T-helper 22 cell (primary cell): ENCODE measurements around the gene DBNL.

ENCODE experiments used
- DNase-seq: peaks from one replicate; pipeline ENCODE4 v3.0.0-alpha.2; 2020; ENCODE audit warnings: low read depth

Gene DBNL

DNA sequence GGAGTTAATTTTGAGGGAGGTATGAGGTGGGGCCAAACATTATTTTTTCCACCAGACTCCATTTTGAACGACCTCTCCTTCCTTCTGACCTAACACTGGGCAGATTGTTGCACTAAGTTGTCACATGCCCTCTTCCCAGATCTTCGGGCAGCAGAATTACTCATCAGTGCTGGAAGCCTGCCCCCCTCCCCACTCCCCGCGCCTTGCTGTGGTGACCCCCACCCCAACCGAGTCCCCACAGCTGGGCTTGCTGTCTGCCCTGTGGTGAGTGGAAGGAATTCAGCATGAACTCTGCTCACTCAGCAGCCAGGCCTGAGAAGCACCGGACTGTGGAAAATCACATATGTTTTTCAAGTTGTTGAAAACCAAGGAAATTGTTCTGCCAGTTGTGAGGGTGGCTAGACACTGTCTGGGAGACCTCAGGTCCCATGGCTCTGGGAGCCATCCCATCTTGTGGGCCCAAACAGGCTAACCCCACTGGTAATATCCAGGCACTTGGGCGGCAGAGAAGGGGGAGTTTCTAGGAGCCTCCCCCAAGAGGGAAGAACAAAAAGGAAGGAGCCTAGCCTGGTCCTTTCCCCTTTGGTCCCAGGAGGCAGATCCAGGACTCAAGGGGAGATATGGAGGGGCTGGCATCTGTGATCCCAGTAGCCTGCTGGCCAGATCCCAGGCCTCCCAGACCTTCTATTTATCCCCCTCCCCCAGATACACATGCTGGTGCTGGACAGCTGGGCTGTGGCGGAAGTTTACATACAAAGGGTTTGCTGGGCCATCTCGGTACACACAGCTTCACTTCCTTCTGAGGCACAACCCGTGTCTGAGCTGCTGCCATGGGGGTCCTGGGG, 56.2 kb downstream of the DBNL start:
- no peak for DNase-seq

GRCh38 chr7:44101303-44101965, 56.9 kb downstream of the DBNL start:
- DNase-seq: no peak

- no peak for DNase-seq
These were observed 57.7 kb downstream of the DBNL start for GRCh38 chr7:44101966-44102845.

- no peak for DNase-seq
These were observed 58.5 kb downstream of the DBNL start for GRCh38 chr7:44102846-44103565.

GRCh38 chr7:44103566-44103922, 59.0 kb downstream of the DBNL start:
- DNase-seq: no peak

DNA sequence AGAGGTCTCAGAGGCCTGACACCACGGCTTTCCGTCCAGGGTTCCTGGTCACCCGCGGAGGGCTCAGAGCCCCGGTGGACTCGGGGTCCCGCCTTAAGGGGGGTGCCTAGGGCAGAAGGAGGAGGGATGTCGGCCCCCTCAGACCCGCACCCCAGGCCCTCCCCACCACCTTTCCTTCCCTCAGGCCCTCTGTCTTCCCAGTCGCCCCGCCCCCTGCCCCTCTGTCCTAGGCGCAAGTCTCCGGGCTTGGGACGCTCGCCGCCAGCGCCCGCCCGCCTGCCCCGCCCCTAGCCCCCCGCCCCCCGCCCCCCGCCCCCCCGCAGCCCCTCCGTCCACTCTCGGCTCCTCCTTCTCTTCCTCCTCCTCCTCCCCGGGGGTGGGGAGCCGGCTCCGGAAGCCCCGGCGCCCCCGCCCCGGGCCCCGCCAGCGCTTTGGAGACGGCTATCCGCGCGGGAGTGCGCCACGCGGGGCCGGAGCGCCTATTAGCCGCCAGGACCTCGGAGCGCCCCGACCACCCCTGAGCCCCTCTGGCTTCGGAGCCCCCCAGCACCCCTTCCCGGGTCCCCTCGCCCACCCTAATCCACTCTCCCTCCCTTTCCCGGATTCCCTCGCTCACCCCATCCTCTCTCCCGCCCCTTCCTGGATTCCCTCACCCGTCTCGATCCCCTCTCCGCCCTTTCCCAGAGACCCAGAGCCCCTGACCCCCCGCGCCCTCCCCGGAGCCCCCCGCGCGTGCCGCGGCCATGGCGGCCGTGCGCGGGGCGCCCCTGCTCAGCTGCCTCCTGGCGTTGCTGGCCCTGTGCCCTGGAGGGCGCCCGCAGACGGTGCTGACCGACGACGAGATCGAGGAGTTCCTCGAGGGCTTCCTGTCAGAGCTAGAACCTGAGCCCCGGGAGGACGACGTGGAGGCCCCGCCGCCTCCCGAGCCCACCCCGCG, 59.7 kb downstream of the DBNL start, which contains the start of gene AEBP1:
Gene AEBP1, plus strand, starts transcription at position 423 of the 937 bp plus-strand sequence. Its CDS starts 321 bp downstream, at position 744.
- DNase-seq: no peak

GRCh38 chr7:44104860-44105771, 60.6 kb downstream of the DBNL start:
- DNase-seq: no peak

DNA sequence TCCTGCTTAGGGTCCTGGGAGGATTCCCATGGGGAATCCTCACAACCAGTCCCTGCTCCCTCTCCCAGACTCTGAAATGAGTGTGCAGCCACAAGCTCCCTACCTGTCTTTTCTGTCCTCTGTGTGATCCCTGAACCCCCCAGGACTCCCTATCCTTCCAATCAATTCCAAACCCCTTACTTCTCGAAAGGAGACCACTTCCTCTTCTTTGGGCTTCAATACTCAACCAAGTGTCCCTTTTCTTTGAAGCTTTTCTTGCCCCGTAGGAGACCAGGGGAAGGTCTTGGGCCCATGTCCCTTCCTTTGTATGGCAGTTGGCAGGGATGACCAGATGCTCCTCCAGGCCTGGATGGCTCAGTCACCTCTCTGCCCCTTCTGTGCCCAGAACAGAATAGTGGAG, 61.3 kb downstream of the DBNL start:
- DNase-seq: no peak

GRCh38 chr7:44106311-44107065, 62.0 kb downstream of the DBNL start:
- no peak for DNase-seq

- no peak for DNase-seq
These were observed 62.8 kb downstream of the DBNL start for GRCh38 chr7:44107116-44107960.

DNA sequence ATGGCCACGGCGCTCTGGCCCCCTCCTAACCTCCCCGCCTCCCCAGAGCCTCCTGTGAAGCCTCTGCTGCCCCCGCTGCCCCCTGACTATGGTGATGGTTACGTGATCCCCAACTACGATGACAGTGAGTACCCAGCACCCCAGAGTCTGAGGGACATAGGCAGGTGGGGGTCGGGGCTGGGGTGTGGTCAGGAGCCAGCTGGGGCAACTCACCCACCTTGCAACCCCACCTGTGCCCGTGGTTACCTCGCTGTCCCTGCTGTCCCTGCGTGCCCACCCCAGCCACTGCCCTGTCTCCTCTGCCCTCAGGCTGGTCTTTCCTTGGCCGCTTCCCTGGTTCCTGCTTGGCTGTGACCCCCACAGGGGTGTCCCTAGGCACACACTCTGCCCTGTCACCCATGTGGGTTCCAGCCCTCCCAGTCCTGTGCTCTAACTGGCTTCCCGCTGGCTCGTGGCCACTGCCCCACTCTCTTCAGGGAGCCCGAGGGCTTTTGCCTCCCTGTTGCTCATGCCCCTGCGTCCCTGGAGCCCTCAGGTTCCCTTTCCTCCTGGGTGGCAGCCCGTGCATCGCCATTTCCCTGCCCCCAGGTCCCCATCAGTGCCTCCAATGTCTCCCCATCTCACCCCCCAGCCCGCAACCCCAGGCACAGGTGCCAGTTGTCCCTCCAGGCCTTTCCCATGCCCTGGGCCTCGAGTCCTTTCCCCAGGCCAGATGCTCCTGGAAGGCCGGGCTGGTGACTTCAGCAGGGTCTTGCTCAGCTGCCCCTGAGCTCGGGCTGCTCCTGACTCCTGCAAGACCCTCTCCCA, 63.7 kb downstream of the DBNL start:
- no peak for DNase-seq

DNA sequence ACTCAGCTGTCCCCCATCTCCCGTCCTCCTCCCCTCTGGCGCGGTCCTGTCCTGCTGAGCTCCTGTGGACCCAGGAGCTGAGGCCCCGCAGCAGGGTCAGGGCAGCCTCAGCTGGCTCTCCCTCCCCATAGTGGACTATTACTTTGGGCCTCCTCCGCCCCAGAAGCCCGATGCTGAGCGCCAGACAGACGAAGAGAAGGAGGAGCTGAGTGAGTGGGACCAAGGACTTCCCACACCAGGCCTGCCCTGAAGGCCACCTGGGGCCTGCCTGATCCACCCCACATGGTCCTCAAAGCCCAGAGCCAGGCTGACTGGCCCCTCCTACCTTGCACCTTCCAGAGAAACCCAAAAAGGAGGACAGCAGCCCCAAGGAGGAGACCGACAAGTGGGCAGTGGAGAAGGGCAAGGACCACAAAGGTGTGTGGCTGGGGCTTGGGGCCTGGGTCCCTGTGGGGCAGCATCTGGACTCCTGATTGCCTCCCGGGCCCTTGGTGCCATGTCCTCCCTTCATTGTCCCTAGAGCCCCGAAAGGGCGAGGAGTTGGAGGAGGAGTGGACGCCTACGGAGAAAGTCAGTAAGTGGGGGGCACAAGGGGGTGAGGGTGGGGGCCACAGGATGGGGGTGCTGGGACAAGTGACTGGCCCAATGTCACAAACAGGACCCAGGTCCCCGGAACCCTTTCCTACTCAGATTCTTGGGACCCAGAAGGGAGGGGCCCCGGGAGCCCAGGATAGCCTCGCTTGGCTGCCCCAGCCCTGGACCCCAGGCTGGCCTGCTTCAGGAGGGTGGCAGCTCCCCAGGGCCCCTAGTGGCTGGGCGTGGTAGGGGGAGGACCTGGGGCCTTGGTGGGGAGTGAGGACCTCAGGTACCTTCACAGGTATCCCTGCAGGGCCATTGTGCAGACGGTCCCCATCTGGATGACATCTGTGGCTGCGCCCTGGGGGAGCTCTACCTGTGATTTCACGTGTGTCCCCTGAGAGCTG, 64.6 kb downstream of the DBNL start:
- DNase-seq: no peak

DNA sequence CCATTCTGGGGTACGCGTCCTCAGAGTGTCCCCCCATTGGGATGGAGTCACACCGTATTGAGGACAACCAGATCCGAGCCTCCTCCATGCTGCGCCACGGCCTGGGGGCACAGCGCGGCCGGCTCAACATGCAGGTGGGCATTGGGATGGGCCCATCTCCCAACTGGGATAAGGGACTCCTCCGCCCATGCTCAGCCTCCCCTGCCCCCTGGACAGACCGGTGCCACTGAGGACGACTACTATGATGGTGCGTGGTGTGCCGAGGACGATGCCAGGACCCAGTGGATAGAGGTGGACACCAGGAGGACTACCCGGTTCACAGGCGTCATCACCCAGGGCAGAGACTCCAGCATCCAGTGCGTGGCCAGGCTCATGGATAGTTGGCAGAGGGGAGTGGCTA, 65.5 kb downstream of the DBNL start:
- no peak for DNase-seq

DNA sequence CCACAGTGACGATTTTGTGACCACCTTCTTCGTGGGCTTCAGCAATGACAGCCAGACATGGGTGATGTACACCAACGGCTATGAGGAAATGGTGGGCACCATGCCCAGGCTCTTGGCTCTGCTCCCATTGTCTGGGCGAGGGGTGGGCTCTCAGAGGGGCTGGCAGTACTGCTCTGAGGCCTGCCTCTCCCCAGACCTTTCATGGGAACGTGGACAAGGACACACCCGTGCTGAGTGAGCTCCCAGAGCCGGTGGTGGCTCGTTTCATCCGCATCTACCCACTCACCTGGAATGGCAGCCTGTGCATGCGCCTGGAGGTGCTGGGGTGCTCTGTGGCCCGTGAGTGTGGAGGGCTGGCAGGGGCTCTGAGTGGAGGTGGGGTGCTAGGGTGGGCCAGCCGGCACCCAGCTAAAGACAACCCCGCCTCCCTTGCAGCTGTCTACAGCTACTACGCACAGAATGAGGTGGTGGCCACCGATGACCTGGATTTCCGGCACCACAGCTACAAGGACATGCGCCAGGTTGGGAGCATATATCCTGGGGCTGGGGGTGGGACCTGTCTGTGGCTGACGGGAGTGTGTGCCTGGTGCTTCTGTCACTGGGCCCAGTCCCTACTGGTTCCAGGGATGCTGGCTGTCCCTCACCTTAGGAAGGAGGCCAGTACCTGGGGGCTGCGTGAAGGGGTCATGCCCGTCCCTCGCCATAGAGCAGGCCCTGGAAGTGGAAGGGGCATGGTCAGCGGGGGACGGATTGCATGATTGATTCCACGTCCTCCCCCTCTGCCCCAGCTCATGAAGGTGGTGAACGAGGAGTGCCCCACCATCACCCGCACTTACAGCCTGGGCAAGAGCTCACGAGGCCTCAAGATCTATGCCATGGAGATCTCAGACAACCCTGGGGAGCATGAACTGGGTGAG, 66.5 kb downstream of the DBNL start:
- no peak for DNase-seq
